Loucy (cell line): Measurements from ENCODE around the gene FMN1.

Experiments used
- CTCF ChIP-seq: fragments of 200-600 bp; sonication (generic); conservative IDR thresholded peaks from 2 replicates; pipeline ENCODE4 v1.5.1; 2014; ENCODE audit warnings: mild to moderate bottlenecking, antibody characterized with exemption, low read length
- EZH2phosphoT487 ChIP-seq: fragments of 200-600 bp; IDR thresholded peaks from 2 replicates; pipeline ENCODE4 v1.6.1; 2018; ENCODE audit warnings: antibody characterized with exemption, mild to moderate bottlenecking, moderate library complexity, borderline replicate concordance

GRCh38 chr15:32716216-32716914 lies 478.1 kb downstream of the FMN1 start:
- TF ChIP-seq CTCF: no peak
- TF ChIP-seq EZH2phosphoT487: no peak
